Activated T-cell treated with anti-CD3 and anti-CD28 coated beads, Interleukin-2, amount 50 U/mL, for 24 hours (primary cell): Measurements from ENCODE around the gene SETDB1.

ENCODE experiments used
- DNase-seq: peaks from one replicate; pipeline ENCODE4 v3.0.0-alpha.2; 2020
- H3K27ac Mint-ChIP-seq: 2 replicates; pipeline ENCODE4 v1.8.0; 2020; ENCODE audit warnings: mild to moderate bottlenecking, mixed read lengths
- H3K27me3 Mint-ChIP-seq: 2 replicates; pipeline ENCODE4 v1.8.0; 2020; ENCODE audit warnings: mixed read lengths
- H3K36me3 Mint-ChIP-seq: 2 replicates; pipeline ENCODE4 v1.8.0; 2020; ENCODE audit warnings: low read depth, mixed read lengths
- H3K4me1 Mint-ChIP-seq: 2 replicates; pipeline ENCODE4 v1.8.0; 2020; ENCODE audit warnings: low read depth, mixed read lengths
- H3K4me3 Mint-ChIP-seq: 2 replicates; pipeline ENCODE4 v1.8.0; 2020; ENCODE audit warnings: mild to moderate bottlenecking, moderate library complexity, mixed read lengths
- H3K9me3 Mint-ChIP-seq: 2 replicates; pipeline ENCODE4 v1.8.0; 2020; ENCODE audit warnings: mixed read lengths

Gene SETDB1

DNA sequence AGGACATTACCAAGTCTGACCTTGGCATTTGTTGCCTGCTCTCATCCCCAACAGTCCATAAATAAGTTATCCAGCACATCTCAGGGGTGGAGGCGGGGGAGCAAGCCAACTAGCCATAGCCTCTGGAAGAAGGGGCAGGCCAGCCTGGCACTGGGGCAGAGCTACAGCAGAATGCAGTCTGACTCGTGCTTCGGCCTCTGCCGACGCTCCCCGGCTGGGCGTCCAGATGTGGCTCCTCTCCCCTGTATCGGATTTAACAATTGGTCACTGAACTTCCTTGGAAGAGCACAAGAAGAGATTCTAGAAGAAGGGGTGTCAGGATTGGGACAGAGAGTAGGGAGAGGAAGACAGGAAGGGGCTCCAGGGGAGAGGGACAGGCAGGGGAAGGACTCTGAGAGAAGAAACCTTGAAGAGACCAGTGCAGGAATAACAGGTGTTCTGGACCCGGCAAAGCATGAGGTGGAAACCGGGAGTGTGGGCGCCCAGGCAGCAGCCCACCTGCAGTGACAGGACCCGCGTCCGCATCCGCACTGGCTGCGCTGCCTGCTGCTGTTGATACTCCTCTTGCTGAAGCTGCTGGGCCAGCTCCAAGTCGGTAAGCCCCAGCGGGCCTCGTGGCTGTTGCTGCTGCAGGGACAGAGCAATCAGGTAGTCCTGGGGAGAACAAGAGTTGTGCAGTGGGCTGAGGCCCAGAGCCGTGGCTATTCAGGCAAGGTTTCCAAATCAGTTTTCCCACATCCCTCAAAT, 71.1 kb downstream of the SETDB1 start:
- Mint-ChIP-seq H3K27me3 (no peaks in the 10 kb centered on the region), H3K4me3 (no peak overlapping the region), H3K36me3 (peaks cover 33% of the 10 kb centered on the region), H3K4me1 (peaks cover 35% of the 10 kb centered on the region), H3K27ac (no peak overlapping the region), H3K9me3 (no peaks in the 10 kb centered on the region)
- DNase-seq = no peak

GRCh38 chr1:150997949-150998348, 71.8 kb downstream of the SETDB1 start:
- no peaks in the 10 kb centered on the region for H3K9me3 Mint-ChIP-seq
- no peak for DNase-seq
- H3K27ac Mint-ChIP-seq = no peak overlapping the region
- H3K36me3 Mint-ChIP-seq = peaks cover 33% of the 10 kb centered on the region
- H3K4me1 Mint-ChIP-seq = peaks cover 42% of the 10 kb centered on the region
- H3K27me3 Mint-ChIP-seq = no peaks in the 10 kb centered on the region
- H3K4me3 Mint-ChIP-seq = no peak overlapping the region

DNA sequence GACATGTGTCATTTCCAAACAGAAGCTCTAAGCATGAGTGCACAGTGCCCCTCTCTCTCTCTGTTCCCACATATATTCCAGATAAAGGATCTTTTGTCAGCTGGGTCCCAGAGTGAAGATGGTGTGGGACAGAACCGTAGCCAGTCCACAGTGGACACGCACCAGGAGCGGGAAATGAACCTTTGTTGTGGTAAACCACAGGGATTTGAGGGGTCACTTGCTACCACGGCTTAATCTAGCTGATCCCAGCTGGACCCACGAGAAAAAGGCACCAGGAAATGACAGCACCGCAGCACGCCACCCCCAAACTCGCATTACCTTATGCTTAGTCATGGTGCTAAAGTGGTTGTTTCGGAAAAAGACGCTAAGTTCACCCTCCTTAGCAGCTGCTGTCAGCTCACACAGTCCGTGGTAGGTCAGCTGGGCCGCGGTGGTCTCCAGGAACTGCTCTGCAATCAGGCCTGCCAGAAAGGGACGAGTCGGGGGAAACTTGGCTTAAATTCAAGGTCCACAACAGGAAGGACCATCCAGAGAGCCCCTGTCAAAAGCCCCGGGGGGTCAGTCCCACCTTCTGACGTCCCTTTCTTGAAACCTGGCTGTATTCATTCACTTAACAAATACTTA, 73.0 kb downstream of the SETDB1 start:
- H3K9me3 Mint-ChIP-seq = no peaks in the 10 kb centered on the region
- H3K36me3 Mint-ChIP-seq = peaks cover 33% of the 10 kb centered on the region
- H3K27ac Mint-ChIP-seq = peak overlapping the region; percentile 83
- H3K27me3 Mint-ChIP-seq = no peaks in the 10 kb centered on the region
- DNase-seq = no peak
- peaks cover 52% of the 10 kb centered on the region for H3K4me1 Mint-ChIP-seq
- no peak overlapping the region for H3K4me3 Mint-ChIP-seq

- H3K4me1 Mint-ChIP-seq = peaks cover 59% of the 10 kb centered on the region
- H3K27me3 Mint-ChIP-seq = no peaks in the 10 kb centered on the region
These were observed 73.8 kb downstream of the SETDB1 start for GRCh38 chr1:150999926-151000325.

DNA sequence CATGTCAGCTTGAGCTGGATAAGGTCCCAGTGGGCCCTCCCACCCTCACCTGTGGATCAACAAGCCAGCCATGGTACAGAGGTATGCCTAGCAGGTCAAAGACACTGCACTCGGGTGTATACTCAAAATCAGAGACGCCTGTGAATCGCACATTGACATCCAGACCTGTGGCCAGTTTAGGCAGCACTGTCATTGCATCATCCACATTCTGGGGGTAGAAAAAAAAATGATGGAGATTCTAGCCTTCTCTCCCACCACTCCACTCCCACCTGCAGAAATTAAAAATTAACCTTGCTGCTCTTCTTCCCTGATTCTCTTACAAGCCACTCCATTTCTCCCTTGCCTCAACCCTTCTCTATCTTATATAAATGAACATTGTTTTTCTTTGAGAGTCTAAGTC, 74.2 kb downstream of the SETDB1 start:
- Mint-ChIP-seq H3K9me3 (no peaks in the 10 kb centered on the region), H3K27me3 (no peaks in the 10 kb centered on the region), H3K27ac (peak overlapping the region; percentile 37), H3K4me3 (no peak overlapping the region), H3K4me1 (peaks cover 61% of the 10 kb centered on the region), H3K36me3 (peaks cover 34% of the 10 kb centered on the region)
- no peak for DNase-seq

More at GRCh38 chr1:150999926-151000325, 73.8 kb downstream of the SETDB1 start:
- DNase-seq = no peak
- H3K4me3 Mint-ChIP-seq = no peak overlapping the region
- H3K36me3 Mint-ChIP-seq = peaks cover 33% of the 10 kb centered on the region
- H3K9me3 Mint-ChIP-seq = no peaks in the 10 kb centered on the region
- H3K27ac Mint-ChIP-seq = no peak overlapping the region

GRCh38 chr1:151001602-151002001, 75.4 kb downstream of the SETDB1 start:
- no peak overlapping the region for H3K4me3 Mint-ChIP-seq
- H3K36me3 Mint-ChIP-seq = peaks cover 37% of the 10 kb centered on the region
- H3K4me1 Mint-ChIP-seq = peaks cover 68% of the 10 kb centered on the region
- H3K9me3 Mint-ChIP-seq = no peaks in the 10 kb centered on the region
- H3K27me3 Mint-ChIP-seq = no peaks in the 10 kb centered on the region
- H3K27ac Mint-ChIP-seq = peak overlapping the region; percentile 62
- no peak for DNase-seq

GRCh38 chr1:151002051-151002450, 75.9 kb downstream of the SETDB1 start:
- DNase-seq = no peak
- no peak overlapping the region for H3K4me3 Mint-ChIP-seq
- H3K9me3 Mint-ChIP-seq = no peaks in the 10 kb centered on the region
- peak overlapping the region; percentile 62 for H3K27ac Mint-ChIP-seq
- peaks cover 72% of the 10 kb centered on the region for H3K4me1 Mint-ChIP-seq
- peaks cover 35% of the 10 kb centered on the region for H3K36me3 Mint-ChIP-seq
- H3K27me3 Mint-ChIP-seq = no peaks in the 10 kb centered on the region

- no peak for DNase-seq
- Mint-ChIP-seq H3K27me3 (no peaks in the 10 kb centered on the region), H3K36me3 (peaks cover 30% of the 10 kb centered on the region), H3K4me1 (peaks cover 78% of the 10 kb centered on the region), H3K27ac (peak overlapping the region; percentile 79), H3K4me3 (no peak overlapping the region), H3K9me3 (no peaks in the 10 kb centered on the region)
These were observed 76.4 kb downstream of the SETDB1 start for GRCh38 chr1:151002611-151003010.

DNA sequence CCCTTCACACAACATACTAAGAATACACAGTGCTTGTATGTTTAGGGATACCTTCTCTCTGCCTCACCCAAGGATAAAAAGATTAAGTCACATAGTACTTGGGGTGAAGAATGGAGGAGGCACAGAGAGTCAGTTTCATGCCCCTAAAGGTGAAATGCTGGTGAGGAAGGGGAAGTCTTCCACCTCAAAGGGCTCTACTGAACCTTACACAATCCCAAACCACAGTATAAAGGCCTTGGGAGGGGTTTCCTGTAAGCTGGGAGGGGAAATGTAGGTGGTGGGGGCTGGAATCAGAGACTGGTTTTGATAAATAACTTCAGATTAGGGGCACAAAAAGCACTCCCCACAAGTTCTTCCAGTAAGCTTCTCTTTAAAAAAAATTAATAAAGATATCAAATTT, 77.0 kb downstream of the SETDB1 start:
- H3K4me3 Mint-ChIP-seq = peak overlapping the region; percentile 27

DNA sequence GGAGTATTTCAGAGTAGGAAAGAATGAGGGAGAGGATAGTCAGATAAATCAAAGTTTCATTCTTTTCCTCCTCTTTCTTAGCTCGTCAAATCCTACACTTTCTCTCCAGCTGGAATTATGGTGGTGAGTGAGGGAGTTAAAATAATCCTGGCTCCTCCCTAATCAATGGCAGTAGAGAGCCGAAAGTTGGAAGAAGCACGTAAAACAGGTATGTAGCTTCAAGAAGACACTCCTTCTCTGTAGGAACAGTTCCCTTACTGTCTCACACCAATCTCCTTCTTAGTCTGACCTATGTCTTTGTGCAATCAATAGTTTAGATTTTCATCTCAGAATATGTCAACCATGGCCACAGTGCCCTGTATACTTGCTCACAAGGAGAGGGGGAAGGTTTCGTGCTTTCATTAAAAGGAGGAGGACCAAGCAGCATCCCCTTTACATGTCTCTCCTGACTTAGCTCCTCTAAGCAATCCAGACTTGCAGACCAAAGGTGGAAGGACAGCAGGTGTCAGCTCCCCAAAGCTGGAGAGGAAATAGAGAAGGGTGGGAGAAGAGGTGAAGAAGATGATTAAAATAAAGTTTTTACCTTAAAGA, 79.7 kb downstream of the SETDB1 start:
- no peak for DNase-seq
- Mint-ChIP-seq H3K4me3 (peak overlapping the region; percentile 95), H3K9me3 (no peaks in the 10 kb centered on the region), H3K27me3 (no peaks in the 10 kb centered on the region), H3K36me3 (peaks cover 22% of the 10 kb centered on the region), H3K27ac (peak overlapping the region; percentile 94), H3K4me1 (peaks cover 89% of the 10 kb centered on the region)

More for the DNA sequence above, 77.0 kb downstream of the SETDB1 start:
- Mint-ChIP-seq H3K9me3 (no peaks in the 10 kb centered on the region), H3K4me1 (peaks cover 84% of the 10 kb centered on the region), H3K27ac (peak overlapping the region; percentile 79), H3K36me3 (peaks cover 26% of the 10 kb centered on the region), H3K27me3 (no peaks in the 10 kb centered on the region)
- DNase-seq = no peak

GRCh38 chr1:151006327-151007052, 80.3 kb downstream of the SETDB1 start, which contains the start of gene MINDY1:
Gene MINDY1 (minus strand): TSS chr1:151006902. CDS start chr1:151002617, 4,285 bp downstream.
- H3K27me3 Mint-ChIP-seq = no peaks in the 10 kb centered on the region
- H3K4me3 Mint-ChIP-seq = peak within 1 kb of the TSS; percentile 95
- peak; percentile 55 for DNase-seq
- H3K27ac Mint-ChIP-seq = peak within 1 kb of the TSS; percentile 94
- peaks cover 23% of the 10 kb centered on the region for H3K36me3 Mint-ChIP-seq
- no peaks in the 10 kb centered on the region for H3K9me3 Mint-ChIP-seq
- H3K4me1 Mint-ChIP-seq = peaks cover 90% of the 10 kb centered on the region

DNA sequence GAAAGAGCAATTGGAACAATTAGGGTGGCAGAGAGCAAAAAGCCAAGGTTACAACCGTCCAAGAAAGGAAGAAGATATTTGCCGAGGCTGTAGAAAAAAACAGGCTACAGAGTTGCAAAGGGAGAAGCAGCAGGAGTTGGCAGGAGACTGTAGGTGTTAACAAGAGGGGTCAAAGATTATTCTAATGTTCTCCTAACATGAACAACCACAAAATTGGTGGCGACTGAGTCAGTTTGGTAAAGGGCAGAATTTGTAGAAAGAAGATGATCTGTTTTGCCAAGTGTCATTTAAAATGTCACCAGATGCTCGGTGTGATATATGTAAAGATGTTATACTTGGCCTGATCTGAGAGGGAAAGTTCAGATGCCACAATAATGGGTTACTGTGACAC, 81.7 kb downstream of the SETDB1 start:
- Mint-ChIP-seq H3K9me3 (no peaks in the 10 kb centered on the region), H3K27ac (peak overlapping the region; percentile 94), H3K27me3 (no peaks in the 10 kb centered on the region), H3K4me3 (peak overlapping the region; percentile 95), H3K4me1 (peaks cover 84% of the 10 kb centered on the region), H3K36me3 (peaks cover 22% of the 10 kb centered on the region)
- DNase-seq = no peak

DNA sequence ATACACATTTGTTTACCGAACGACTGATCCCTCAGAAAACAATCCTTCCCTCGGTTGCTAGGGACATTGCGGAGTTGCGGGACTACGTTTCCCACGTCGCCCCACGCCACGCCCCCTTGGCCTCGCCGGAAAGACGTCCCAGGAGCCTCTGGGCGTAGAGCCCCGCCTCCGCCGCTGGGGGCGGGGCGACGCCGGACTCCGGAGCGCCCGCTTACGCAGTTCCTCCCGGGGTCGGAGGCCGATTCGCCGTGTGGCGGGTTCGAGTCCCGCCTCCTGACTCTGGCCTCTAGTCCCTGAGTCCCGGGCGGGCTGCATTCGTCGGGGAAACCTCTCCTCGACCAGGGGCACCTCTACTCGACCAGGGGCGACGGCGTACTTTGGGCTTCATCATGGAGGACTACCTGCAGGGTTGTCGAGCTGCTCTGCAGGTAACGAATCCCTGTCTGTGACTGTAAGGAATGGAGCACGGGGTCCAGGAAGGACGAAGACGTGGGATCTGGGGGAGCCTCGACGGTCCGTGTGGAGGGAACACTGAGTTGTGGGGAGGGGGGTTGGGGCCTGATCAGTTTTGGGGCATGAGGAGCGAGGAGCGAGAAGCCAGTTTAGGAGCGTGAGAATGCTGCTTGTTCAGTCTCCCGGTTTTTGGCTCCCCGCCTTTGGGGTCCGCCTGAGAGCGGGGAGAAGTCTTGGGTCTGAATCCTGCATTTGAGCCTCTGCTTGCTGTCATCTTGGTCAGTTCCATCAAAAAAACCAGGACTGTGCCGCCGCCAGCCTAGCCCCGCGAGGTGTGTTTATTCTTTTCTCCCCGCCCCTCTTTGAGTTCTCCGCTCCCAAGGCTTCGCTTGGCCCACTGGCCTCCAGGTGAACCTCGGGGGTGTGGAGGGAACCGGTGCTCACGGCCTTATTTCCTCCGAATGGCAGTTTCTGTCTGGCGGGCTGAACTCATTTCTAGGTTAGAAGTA, 82.4 kb downstream of the SETDB1 start, which contains the start of gene PRUNE1:
PRUNE1 (plus strand) TSS at position 206 of the 962 bp plus-strand sequence; CDS start at position 390, 184 bp downstream.
- no peaks in the 10 kb centered on the region for H3K27me3 Mint-ChIP-seq
- peak within 1 kb of the TSS; percentile 94 for H3K27ac Mint-ChIP-seq
- peak within 1 kb of the TSS; percentile 95 for H3K4me3 Mint-ChIP-seq
- no peaks in the 10 kb centered on the region for H3K9me3 Mint-ChIP-seq
- H3K4me1 Mint-ChIP-seq = peaks cover 79% of the 10 kb centered on the region
- peak; percentile 96 for DNase-seq
- H3K36me3 Mint-ChIP-seq = peaks cover 25% of the 10 kb centered on the region
